Endothelial cell of umbilical vein (primary cell): ENCODE measurements around the gene LRRC10B. TPM values are rescaled to one million over a fixed set of nuclear protein-coding genes. Genes with fewer than 3 reads are reported as not detected.

Source experiments
- BruUV-seq: library from RNA; stranded (reverse); fragments of 400-500 nt; replicated peaks from 2 replicates; lab custom pipeline; 2021; lab: Mats Ljungman, UMichigan
- CTCF ChIA-PET: fragments of 300-600, 350-600 bp; sonication (Branson Sonifier 250); formaldehyde crosslinking; loops from one replicate; lab custom pipeline; 2021; ENCODE audit warnings: antibody characterized with exemption, inconsistent platforms; lab: Charles Lee
- POLR2A ChIA-PET: fragments of 300-600, 350-600 bp; sonication (Branson Sonifier 250); formaldehyde crosslinking; loops from one replicate; lab custom pipeline; 2021; ENCODE audit warnings: antibody characterized with exemption, inconsistent platforms; lab: Charles Lee
- DNase-seq: peaks from one replicate; pipeline ENCODE4 v3.0.0-alpha.2; 2011; ENCODE audit warnings: low read depth, low spot score
- FAIRE-seq: peaks from 2 replicates; lab custom pipeline; 2011; peaks lifted over from hg19 to GRCh38; lab: Jason Lieb, UNC
- H2AFZ ChIP-seq: 2 replicates; pipeline ENCODE4 v1.6.0; 2012; ENCODE audit warnings: low read depth, low read length, control low read depth, inconsistent platforms
- H3K27ac ChIP-seq: 2 replicates; pipeline ENCODE4 v1.5.1; 2011; ENCODE audit warnings: low read depth, mild to moderate bottlenecking, control low read depth, low read length, moderate library complexity; ENCODE audit not compliant: insufficient read depth
- H3K27me3 ChIP-seq, 2 experiments: 2 replicates each; pipeline versions ENCODE4 v1.6.0 to v1.6.1; 2011; ENCODE audit warnings: low read length in 2 of 2, mixed read lengths in 1 of 2; ENCODE audit not compliant: control insufficient read depth in 2 of 2, insufficient read depth in 2 of 2
- H3K36me3 ChIP-seq, 2 experiments: 2 replicates in 1 of 2; 3 replicates in 1 of 2; pipeline ENCODE4 v1.5.1; 2011; ENCODE audit warnings: low read length in 2 of 2, mild to moderate bottlenecking in 1 of 2, moderate library complexity in 1 of 2; ENCODE audit not compliant: control insufficient read depth in 2 of 2, insufficient read depth in 2 of 2; ENCODE audit errors: extremely low read depth in 1 of 2
- H3K4me1 ChIP-seq: 3 replicates; pipeline ENCODE4 v1.5.1; 2011; ENCODE audit warnings: mild to moderate bottlenecking, low read length; ENCODE audit not compliant: control insufficient read depth, insufficient read depth; ENCODE audit errors: extremely low read depth
- H3K4me2 ChIP-seq: 2 replicates; pipeline ENCODE4 v1.6.1; 2011; ENCODE audit warnings: low read length, control low read depth, mixed read lengths; ENCODE audit not compliant: insufficient read depth
- H3K4me3 ChIP-seq, 3 experiments: fragments of 200-600 bp in 1 of 3; sonication (generic), shearing (Covaris generic) in 1 of 3; replicated peaks in 1 of 3; 2 replicates each; pipeline ENCODE4 v1.5.1; 2011 to 2016; ENCODE audit warnings: control low read depth in 3 of 3, low read length in 3 of 3, mild to moderate bottlenecking in 2 of 3, inconsistent platforms in 1 of 3, low read depth in 1 of 3, moderate library complexity in 1 of 3; ENCODE audit not compliant: insufficient read depth in 1 of 3
- H3K79me2 ChIP-seq: 2 replicates; pipeline ENCODE4 v1.6.0; 2012; ENCODE audit warnings: low read length, inconsistent platforms; ENCODE audit not compliant: control insufficient read depth, insufficient read depth
- H3K9ac ChIP-seq: replicated peaks from 2 replicates; pipeline ENCODE3; 2011; ENCODE audit warnings: low read length, control low read depth; ENCODE audit not compliant: insufficient read depth; ENCODE audit errors: extremely low read depth
- H3K9me1 ChIP-seq: replicated peaks from 3 replicates; pipeline ENCODE4 v1.6.0; 2011; ENCODE audit warnings: mild to moderate bottlenecking, low read length; ENCODE audit not compliant: control insufficient read depth, insufficient read depth; ENCODE audit errors: extremely low read depth
- H3K9me3 ChIP-seq: replicated peaks from 2 replicates; pipeline ENCODE4 v1.5.1; 2012; ENCODE audit warnings: low read length, inconsistent platforms; ENCODE audit not compliant: control insufficient read depth, insufficient read depth
- H4K20me1 ChIP-seq: replicated peaks from 2 replicates; pipeline ENCODE3; 2011; ENCODE audit warnings: mild to moderate bottlenecking, low read length; ENCODE audit not compliant: control insufficient read depth, insufficient read depth; ENCODE audit errors: extremely low read depth
- EZH2 ChIP-seq: IDR thresholded peaks from 2 replicates; pipeline ENCODE4 v1.6.1; 2012; ENCODE audit warnings: borderline replicate concordance, low read depth, mild to moderate bottlenecking, moderate library complexity, low read length, inconsistent platforms; ENCODE audit not compliant: severe bottlenecking
- FOS ChIP-seq: IDR thresholded peaks from 2 replicates; pipeline ENCODE4 v1.6.1; 2011; ENCODE audit warnings: mild to moderate bottlenecking, low read length, moderate library complexity, borderline replicate concordance; ENCODE audit not compliant: insufficient read depth
- GATA2 ChIP-seq: IDR thresholded peaks from 2 replicates; pipeline ENCODE4 v1.7.0; 2011; ENCODE audit warnings: low read depth, mild to moderate bottlenecking, moderate library complexity, mixed read lengths, low read length; ENCODE audit not compliant: insufficient read length, insufficient read depth
- JUN ChIP-seq: IDR thresholded peaks from 2 replicates; pipeline ENCODE4 v1.6.1; 2011; ENCODE audit warnings: borderline replicate concordance, low read depth; ENCODE audit not compliant: insufficient read length, insufficient read depth
- MAX ChIP-seq: IDR thresholded peaks from 2 replicates; pipeline ENCODE4 v1.6.1; 2011; ENCODE audit not compliant: insufficient read depth, insufficient read length
- MYC ChIP-seq: IDR thresholded peaks from one replicate; pipeline ENCODE4 v1.6.1; 2011; ENCODE audit warnings: mild to moderate bottlenecking, low read depth, low read length
- POLR2A ChIP-seq: IDR thresholded peaks from 2 replicates; pipeline ENCODE4 v1.6.1; 2012; ENCODE audit warnings: low read depth, mild to moderate bottlenecking, control low read depth, low read length
- POLR2AphosphoS5 ChIP-seq: IDR thresholded peaks from 2 replicates; pipeline ENCODE4 v1.6.1; 2012; ENCODE audit warnings: low read depth, mild to moderate bottlenecking, control low read depth, low read length, moderate library complexity; ENCODE audit not compliant: insufficient read depth
- dilution Hi-C: fragments of 300-500 bp; cut with MboI; formaldehyde crosslinking; loops from one replicate; pipeline ENCODE4 v1.15.0; 2019; ENCODE audit warnings: low sequenced_read_pairs; ENCODE audit not compliant: extremely low pct_ligation_motif_present
- intact Hi-C: fragments of 100-400 bp; cut with micrococcal nuclease; formaldehyde crosslinking; loops from one replicate; pipeline ENCODE4 v1.10.0; 2022
- polyA plus RNA-seq, 4 experiments: library from polyadenylated mRNA; depleted of rRNA in 3 of 4; stranded (reverse) in 3 of 4; unstranded in 1 of 4; fragments of >200 nt; gene quantifications; 2 replicates each; pipeline versions ENCODE4 v1.2.1 to v1.2.3, GENCODE V29; 2011 to 2012; ENCODE audit warnings: missing spikeins in 1 of 4
- total RNA-seq: library from RNA; stranded (reverse); gene quantifications from 2 replicates; pipeline ENCODE4 v1.2.3, GENCODE V29; 2021
- TF ChIP-seq, protein P1 (sequence below), 2 donors: IDR thresholded peaks; 1 replicate in 1 of 2; 2 replicates in 1 of 2; pipeline ENCODE4 v1.5.1; 2011; ENCODE audit warnings: low read length in 2 of 2, mild to moderate bottlenecking in 2 of 2, moderate library complexity in 2 of 2, control low read depth in 1 of 2, inconsistent platforms in 1 of 2, low read depth in 1 of 2; ENCODE audit not compliant: insufficient read depth in 1 of 2; ENCODE audit errors: extremely low read depth in 1 of 2

LRRC10B gene
- total and polyA plus RNA-seq, 2 donors (not counting 3 experiments of a cell fraction or from before 2014, with no cell fraction given) = not detected

DNA sequence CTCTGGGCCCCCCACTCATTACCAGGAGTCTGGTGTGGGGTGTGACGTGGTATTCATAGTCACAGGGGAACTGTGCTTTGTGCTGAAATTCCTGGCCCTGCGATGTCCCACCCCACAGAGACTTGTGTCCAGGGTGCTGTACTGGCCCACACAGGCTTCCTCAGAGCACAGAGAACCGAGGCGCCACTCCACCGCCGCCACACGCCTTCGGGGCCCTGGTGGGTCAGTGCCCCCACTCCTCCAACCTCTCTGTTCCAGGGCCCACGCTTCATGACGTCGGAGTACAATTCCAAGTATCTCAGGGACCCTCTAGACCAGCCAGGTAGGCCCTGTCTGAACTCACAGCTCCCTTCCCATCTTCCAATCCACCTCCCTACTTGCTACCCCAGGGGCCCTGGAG lies 23.5 kb upstream of the LRRC10B start:
- POLR2A ChIA-PET = no interaction called here
- Histone ChIP-seq H4K20me1 (no peaks in the 10 kb centered on the region), H3K9me3 (no peaks in the 10 kb centered on the region), H3K9ac (no peak overlapping the region), H3K4me1 (no peaks in the 10 kb centered on the region), H3K27me3 (no peaks in the 10 kb centered on the region), H3K4me3 (no peak overlapping the region), H3K4me2 (no peak overlapping the region), H2AFZ (no peak overlapping the region), H3K9me1 (no peaks in the 10 kb centered on the region), H3K27ac (no peak overlapping the region), H3K79me2 (no peaks in the 10 kb centered on the region), H3K36me3 (no peaks in the 10 kb centered on the region)
- DNase-seq (no peak), FAIRE-seq (no peak)
- CTCF ChIA-PET = interaction anchor here (1.1 to 3.4 kb wide), 4 partner anchors 8 to 153 kb away, joined by 4 to 16 read pairs (median 6); no protein-coding TSS in a partner anchor
- intact Hi-C loops = no loop called here
- TF ChIP-seq POLR2A (no peak), FOS (no peak), EZH2 (no peak), MAX (no peak)
- no TSS peak for BruUV-seq
- dilution Hi-C loops = no loop called here

DNA sequence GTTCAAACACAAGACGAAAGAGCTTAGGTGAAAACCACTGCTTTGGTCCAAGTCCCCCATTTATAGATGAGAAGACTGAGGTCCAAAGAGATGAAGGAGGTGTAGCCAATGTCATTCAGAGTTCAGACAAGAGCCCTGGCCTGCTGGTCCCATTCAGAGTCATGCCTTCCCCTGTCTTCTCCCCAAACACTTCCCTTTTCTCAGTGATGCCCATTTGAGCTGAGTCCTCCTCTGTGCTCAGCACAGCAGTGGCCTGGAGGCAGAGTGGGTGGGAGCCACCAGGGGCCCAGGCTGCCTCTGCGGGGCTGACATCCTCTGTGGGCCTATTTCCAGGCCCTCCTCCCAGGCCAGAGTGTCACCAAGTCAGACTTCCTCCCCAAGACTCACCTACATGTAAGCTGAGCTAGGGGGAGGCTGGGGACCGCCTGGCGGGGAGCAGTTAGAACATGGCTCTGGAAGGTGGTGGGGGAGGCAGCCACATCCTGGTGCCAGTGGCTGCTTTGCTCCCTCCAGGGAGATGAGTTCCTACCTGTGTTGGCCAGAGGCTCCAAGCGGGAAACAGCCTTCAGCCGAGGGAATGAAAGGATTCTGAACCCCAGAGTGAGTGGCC lies 22.4 kb upstream of the LRRC10B start:
- Histone ChIP-seq H3K4me1 (no peaks in the 10 kb centered on the region), H2AFZ (no peak overlapping the region), H3K9ac (no peak overlapping the region), H3K4me2 (no peak overlapping the region), H3K27ac (no peak overlapping the region), H3K27me3 (no peaks in the 10 kb centered on the region), H3K79me2 (no peaks in the 10 kb centered on the region), H3K36me3 (no peaks in the 10 kb centered on the region), H3K9me3 (no peaks in the 10 kb centered on the region), H3K4me3 (no peak overlapping the region), H4K20me1 (no peaks in the 10 kb centered on the region), H3K9me1 (no peaks in the 10 kb centered on the region)
- no TSS peak for BruUV-seq
- no peak for DNase-seq
- POLR2A ChIA-PET = no interaction called here
- no peak for FAIRE-seq
- TF ChIP-seq POLR2AphosphoS5 (no peak), JUN (no peak), FOS (no peak), MYC (no peak), EZH2 (no peak), GATA2 (no peak), POLR2A (no peak), MAX (no peak)
- TF ChIP-seq, protein P1, sequence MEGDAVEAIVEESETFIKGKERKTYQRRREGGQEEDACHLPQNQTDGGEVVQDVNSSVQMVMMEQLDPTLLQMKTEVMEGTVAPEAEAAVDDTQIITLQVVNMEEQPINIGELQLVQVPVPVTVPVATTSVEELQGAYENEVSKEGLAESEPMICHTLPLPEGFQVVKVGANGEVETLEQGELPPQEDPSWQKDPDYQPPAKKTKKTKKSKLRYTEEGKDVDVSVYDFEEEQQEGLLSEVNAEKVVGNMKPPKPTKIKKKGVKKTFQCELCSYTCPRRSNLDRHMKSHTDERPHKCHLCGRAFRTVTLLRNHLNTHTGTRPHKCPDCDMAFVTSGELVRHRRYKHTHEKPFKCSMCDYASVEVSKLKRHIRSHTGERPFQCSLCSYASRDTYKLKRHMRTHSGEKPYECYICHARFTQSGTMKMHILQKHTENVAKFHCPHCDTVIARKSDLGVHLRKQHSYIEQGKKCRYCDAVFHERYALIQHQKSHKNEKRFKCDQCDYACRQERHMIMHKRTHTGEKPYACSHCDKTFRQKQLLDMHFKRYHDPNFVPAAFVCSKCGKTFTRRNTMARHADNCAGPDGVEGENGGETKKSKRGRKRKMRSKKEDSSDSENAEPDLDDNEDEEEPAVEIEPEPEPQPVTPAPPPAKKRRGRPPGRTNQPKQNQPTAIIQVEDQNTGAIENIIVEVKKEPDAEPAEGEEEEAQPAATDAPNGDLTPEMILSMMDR (IDR thresholded peaks at IDR 0.05; ENCODE audit: extremely low read depth in 1 of 2, insufficient read depth in 1 of 2, low read depth in 1 of 2, low read length in 2 of 2) = no peak
- CTCF ChIA-PET = interaction anchor here (0.6 to 3.4 kb wide), 4 partner anchors 9 to 152 kb away, joined by 3 to 16 read pairs (median 4); no protein-coding TSS in a partner anchor
- intact Hi-C loops (no loop called here), dilution Hi-C loops (no loop called here)
